ENCODE results near the gene EIF2A. TPM values are rescaled to one million over a fixed set of nuclear protein-coding genes. Genes with fewer than 3 reads are reported as not detected.
A peak's percentile ranks its signal among the peaks of the same experiment; 100 is the strongest.

The EIF2A gene
- total and polyA plus RNA-seq, 2 of the 13 experiments (the other 11 are each of a cell fraction or from before 2014, with no cell fraction given), result 124 to 139 TPM

DNA sequence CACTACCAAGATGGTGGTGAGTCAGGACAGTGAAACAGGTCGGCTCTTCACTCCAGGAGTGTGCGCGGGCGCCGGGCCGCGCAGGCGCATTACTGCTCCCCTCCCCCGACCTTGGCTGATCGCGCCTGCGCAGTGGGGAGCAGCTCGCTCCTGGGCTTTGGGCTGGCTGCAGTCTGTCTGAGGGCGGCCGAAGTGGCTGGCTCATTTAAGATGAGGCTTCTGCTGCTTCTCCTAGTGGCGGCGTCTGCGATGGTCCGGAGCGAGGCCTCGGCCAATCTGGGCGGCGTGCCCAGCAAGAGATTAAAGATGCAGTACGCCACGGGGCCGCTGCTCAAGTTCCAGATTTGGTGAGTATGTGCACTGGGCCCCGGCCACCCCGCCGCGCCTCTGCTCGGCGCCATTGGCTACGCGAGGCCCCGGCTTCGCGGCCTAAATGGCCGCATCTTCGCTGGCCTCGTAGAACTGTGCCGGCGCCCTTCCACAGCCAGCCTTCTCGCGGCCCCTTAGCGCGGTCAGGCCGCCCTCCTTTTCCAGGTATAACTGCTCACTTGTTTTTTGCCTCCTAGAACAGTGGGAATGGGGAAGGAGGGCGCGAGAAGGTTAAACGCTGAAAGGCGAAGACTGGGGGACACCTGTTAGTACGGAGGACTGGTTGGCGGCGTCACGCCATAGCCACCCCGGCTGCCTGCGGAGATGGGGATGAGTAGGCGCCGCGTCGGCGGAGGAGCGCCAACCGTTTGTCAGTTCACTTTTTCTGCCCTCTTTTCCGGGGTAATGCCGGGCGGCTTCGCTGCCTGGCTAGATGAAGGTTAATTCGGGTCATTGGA, 56.8 kb downstream of the EIF2A start, which contains the start of gene SELENOT (continued):
- TF ChIP-seq, protein P1, sequence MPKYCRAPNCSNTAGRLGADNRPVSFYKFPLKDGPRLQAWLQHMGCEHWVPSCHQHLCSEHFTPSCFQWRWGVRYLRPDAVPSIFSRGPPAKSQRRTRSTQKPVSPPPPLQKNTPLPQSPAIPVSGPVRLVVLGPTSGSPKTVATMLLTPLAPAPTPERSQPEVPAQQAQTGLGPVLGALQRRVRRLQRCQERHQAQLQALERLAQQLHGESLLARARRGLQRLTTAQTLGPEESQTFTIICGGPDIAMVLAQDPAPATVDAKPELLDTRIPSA (CRISPR knock-in tag; IDR thresholded peaks at IDR 0.05; ENCODE audit: borderline replicate concordance), result no peak; the same call in 1 of the 2 replicates
- no peak for TF ChIP-seq IKZF1 (IDR thresholded peaks at IDR 0.05)
- peak; percentile 99 for TF ChIP-seq POLR2G (IDR thresholded peaks at IDR 0.05; ENCODE audit: low read depth, low read length)
- TF ChIP-seq ZNF260 (CRISPR knock-in tag; IDR thresholded peaks at IDR 0.05; ENCODE audit: borderline replicate concordance, low read depth), result no peak
- TF ChIP-seq NFATC3 (CRISPR knock-in tag; IDR thresholded peaks at IDR 0.05), result no peak; the same call in 1 of the 2 replicates
- peak; percentile 96 for TF ChIP-seq KMT2A (CRISPR knock-in tag; IDR thresholded peaks at IDR 0.05)
- TF ChIP-seq, protein P2, sequence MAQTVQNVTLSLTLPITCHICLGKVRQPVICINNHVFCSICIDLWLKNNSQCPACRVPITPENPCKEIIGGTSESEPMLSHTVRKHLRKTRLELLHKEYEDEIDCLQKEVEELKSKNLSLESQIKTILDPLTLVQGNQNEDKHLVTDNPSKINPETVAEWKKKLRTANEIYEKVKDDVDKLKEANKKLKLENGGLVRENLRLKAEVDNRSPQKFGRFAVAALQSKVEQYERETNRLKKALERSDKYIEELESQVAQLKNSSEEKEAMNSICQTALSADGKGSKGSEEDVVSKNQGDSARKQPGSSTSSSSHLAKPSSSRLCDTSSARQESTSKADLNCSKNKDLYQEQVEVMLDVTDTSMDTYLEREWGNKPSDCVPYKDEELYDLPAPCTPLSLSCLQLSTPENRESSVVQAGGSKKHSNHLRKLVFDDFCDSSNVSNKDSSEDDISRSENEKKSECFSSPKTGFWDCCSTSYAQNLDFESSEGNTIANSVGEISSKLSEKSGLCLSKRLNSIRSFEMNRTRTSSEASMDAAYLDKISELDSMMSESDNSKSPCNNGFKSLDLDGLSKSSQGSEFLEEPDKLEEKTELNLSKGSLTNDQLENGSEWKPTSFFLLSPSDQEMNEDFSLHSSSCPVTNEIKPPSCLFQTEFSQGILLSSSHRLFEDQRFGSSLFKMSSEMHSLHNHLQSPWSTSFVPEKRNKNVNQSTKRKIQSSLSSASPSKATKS (CRISPR knock-in tag; IDR thresholded peaks at IDR 0.05), result 0 out of 2 replicates have a peak, but pooled peaks have one; percentile 82
- TF ChIP-seq, protein P3, sequence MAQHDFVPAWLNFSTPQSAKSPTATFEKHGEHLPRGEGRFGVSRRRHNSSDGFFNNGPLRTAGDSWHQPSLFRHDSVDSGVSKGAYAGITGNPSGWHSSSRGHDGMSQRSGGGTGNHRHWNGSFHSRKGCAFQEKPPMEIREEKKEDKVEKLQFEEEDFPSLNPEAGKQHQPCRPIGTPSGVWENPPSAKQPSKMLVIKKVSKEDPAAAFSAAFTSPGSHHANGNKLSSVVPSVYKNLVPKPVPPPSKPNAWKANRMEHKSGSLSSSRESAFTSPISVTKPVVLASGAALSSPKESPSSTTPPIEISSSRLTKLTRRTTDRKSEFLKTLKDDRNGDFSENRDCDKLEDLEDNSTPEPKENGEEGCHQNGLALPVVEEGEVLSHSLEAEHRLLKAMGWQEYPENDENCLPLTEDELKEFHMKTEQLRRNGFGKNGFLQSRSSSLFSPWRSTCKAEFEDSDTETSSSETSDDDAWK (CRISPR knock-in tag; IDR thresholded peaks at IDR 0.05), result no peak
- TF ChIP-seq NBN (conservative IDR thresholded peaks at IDR 0.05), result no peak
- TF ChIP-seq ZNF337 (CRISPR knock-in tag; IDR thresholded peaks at IDR 0.05; ENCODE audit: borderline replicate concordance, low read depth), result peak; percentile 91; the same call in 1 of the 2 replicates
- TF ChIP-seq ZNF282 (IDR thresholded peaks at IDR 0.05; ENCODE audit: partially characterized antibody), result no peak
- TF ChIP-seq NR1H2 (CRISPR knock-in tag; IDR thresholded peaks at IDR 0.05; ENCODE audit: borderline replicate concordance, low read depth), result 0 out of 2 replicates have a peak, but pooled peaks have one; percentile 32
- no peak for TF ChIP-seq HMGA1 (CRISPR knock-in tag; conservative IDR thresholded peaks at IDR 0.05)
- TF ChIP-seq SAFB2 (CRISPR knock-in tag; IDR thresholded peaks at IDR 0.05; ENCODE audit: borderline replicate concordance, low read depth), result no peak
- TF ChIP-seq U2AF1 (optimal IDR thresholded peaks at IDR 0.05; ENCODE audit: low read depth, low read length), result peak; percentile 66
- TF ChIP-seq FOSL2 (CRISPR knock-in tag; IDR thresholded peaks at IDR 0.05), result peak; percentile 74
- TF ChIP-seq, protein P4, sequence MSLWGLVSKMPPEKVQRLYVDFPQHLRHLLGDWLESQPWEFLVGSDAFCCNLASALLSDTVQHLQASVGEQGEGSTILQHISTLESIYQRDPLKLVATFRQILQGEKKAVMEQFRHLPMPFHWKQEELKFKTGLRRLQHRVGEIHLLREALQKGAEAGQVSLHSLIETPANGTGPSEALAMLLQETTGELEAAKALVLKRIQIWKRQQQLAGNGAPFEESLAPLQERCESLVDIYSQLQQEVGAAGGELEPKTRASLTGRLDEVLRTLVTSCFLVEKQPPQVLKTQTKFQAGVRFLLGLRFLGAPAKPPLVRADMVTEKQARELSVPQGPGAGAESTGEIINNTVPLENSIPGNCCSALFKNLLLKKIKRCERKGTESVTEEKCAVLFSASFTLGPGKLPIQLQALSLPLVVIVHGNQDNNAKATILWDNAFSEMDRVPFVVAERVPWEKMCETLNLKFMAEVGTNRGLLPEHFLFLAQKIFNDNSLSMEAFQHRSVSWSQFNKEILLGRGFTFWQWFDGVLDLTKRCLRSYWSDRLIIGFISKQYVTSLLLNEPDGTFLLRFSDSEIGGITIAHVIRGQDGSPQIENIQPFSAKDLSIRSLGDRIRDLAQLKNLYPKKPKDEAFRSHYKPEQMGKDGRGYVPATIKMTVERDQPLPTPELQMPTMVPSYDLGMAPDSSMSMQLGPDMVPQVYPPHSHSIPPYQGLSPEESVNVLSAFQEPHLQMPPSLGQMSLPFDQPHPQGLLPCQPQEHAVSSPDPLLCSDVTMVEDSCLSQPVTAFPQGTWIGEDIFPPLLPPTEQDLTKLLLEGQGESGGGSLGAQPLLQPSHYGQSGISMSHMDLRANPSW (CRISPR knock-in tag; IDR thresholded peaks at IDR 0.05; ENCODE audit: borderline replicate concordance), result no peak; the same call in 1 of the 2 replicates
- peak; percentile 80; the same call in 1 of the 2 replicates for TF ChIP-seq KDM2A (CRISPR knock-in tag; IDR thresholded peaks at IDR 0.05; ENCODE audit: borderline replicate concordance, low read depth)
- TF ChIP-seq, protein P5, sequence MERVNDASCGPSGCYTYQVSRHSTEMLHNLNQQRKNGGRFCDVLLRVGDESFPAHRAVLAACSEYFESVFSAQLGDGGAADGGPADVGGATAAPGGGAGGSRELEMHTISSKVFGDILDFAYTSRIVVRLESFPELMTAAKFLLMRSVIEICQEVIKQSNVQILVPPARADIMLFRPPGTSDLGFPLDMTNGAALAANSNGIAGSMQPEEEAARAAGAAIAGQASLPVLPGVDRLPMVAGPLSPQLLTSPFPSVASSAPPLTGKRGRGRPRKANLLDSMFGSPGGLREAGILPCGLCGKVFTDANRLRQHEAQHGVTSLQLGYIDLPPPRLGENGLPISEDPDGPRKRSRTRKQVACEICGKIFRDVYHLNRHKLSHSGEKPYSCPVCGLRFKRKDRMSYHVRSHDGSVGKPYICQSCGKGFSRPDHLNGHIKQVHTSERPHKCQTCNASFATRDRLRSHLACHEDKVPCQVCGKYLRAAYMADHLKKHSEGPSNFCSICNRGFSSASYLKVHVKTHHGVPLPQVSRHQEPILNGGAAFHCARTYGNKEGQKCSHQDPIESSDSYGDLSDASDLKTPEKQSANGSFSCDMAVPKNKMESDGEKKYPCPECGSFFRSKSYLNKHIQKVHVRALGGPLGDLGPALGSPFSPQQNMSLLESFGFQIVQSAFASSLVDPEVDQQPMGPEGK (CRISPR knock-in tag; IDR thresholded peaks at IDR 0.05), result no peak
